Measurements from ENCODE around the gene PPP3CA.
"Not testable (repeated sequence)": the region's sequence is repeated elsewhere in the genome, so short reads cannot be mapped to it uniquely, and the experiment has no call there.

Gene PPP3CA

GRCh38 chr4:101234141-101234540, 113.2 kb downstream of the PPP3CA start:
- H3K4me3 ChIP-seq (ENCODE audit: control insufficient read depth in 1 of 7, extremely low read depth in 1 of 7, insufficient read depth in 4 of 7, low read depth in 2 of 7, low read length in 6 of 7); DNase-seq; POLR2A ChIA-PET; H3K9me3 ChIP-seq (ENCODE audit: control extremely low read depth in 1 of 5, control insufficient read depth in 4 of 5, insufficient read depth in 2 of 5, low read depth in 1 of 5, low read length in 4 of 5); H3K36me3 ChIP-seq (ENCODE audit: control insufficient read depth in 4 of 4, insufficient read depth in 4 of 4, low read length in 3 of 4); H3K27ac ChIP-seq (ENCODE audit: insufficient read depth in 1 of 2, low read depth in 1 of 2, low read length in 2 of 2, poor library complexity in 1 of 2, severe bottlenecking in 2 of 2); H3K27me3 ChIP-seq (replicated peaks in 2 of 5; ENCODE audit: control insufficient read depth in 4 of 5, insufficient read depth in 5 of 5, low read length in 4 of 5): not testable (repeated sequence)
- peaks cover 5 to 13% (median 6%) of the 10 kb centered on the region in 4 experiments for H3K4me1 ChIP-seq (ENCODE audit: control extremely low read depth in 1 of 4, control insufficient read depth in 4 of 4, insufficient read depth in 4 of 4, low read length in 3 of 4)
- CTCF ChIA-PET: interaction anchor here (0.9 to 1.0 kb wide), 2 partner anchors 15 to 46 kb away, joined by 3 read pairs; no protein-coding TSS in a partner anchor

- peak in 2 of 3 donors; percentile 64 to 76 for DNase-seq
- no peak overlapping the region for H3K4me3 ChIP-seq (ENCODE audit: control insufficient read depth in 1 of 7, extremely low read depth in 1 of 7, insufficient read depth in 4 of 7, low read depth in 2 of 7, low read length in 6 of 7)
- no peak overlapping the region for H3K27ac ChIP-seq (ENCODE audit: insufficient read depth in 1 of 2, low read depth in 1 of 2, low read length in 2 of 2, poor library complexity in 1 of 2, severe bottlenecking in 2 of 2)
- peaks cover 0 to 7% (median 0%) of the 10 kb centered on the region in 4 experiments for H3K4me1 ChIP-seq (ENCODE audit: control extremely low read depth in 1 of 4, control insufficient read depth in 4 of 4, insufficient read depth in 4 of 4, low read length in 3 of 4)
- H3K9me3 ChIP-seq (ENCODE audit: control extremely low read depth in 1 of 5, control insufficient read depth in 4 of 5, insufficient read depth in 2 of 5, low read depth in 1 of 5, low read length in 4 of 5): peaks cover 0 to 3% (median 0%) of the 10 kb centered on the region in 5 experiments
- ChIA-PET POLR2A (interaction anchor here (0.6 kb wide), 1 partner anchor 90 kb away, joined by 5 read pairs; no protein-coding TSS in a partner anchor), CTCF (interaction anchor here (0.8 to 1.8 kb wide), 3 partner anchors 12 to 499 kb away, joined by 3 read pairs; no protein-coding TSS in a partner anchor)
- H3K27me3 ChIP-seq (replicated peaks in 2 of 5; ENCODE audit: control insufficient read depth in 4 of 5, insufficient read depth in 5 of 5, low read length in 4 of 5): no peaks in the 10 kb centered on the region
- H3K36me3 ChIP-seq (ENCODE audit: control insufficient read depth in 4 of 4, insufficient read depth in 4 of 4, low read length in 3 of 4): peaks cover 0 to 2% (median 0%) of the 10 kb centered on the region in 4 experiments
- no CpG with 5 or more reads among the region's 1 CpG for WGBS (ENCODE audit: insufficient coverage)
Measured at GRCh38 chr4:101232074-101232776, 115.1 kb downstream of the PPP3CA start.

- H3K27me3 ChIP-seq (replicated peaks in 2 of 5; ENCODE audit: control insufficient read depth in 4 of 5, insufficient read depth in 5 of 5, low read length in 4 of 5): no peaks in the 10 kb centered on the region
- peak in 2 of 3 donors; percentile 25 to 27 for DNase-seq
- WGBS (ENCODE audit: insufficient coverage): 60% methylated on average over 1 of the region's 3 CpGs
- CTCF ChIA-PET: interaction anchor here (1.8 kb wide), 2 partner anchors 11 to 500 kb away, joined by 3 read pairs; no protein-coding TSS in a partner anchor
- H3K27ac ChIP-seq (ENCODE audit: insufficient read depth in 1 of 2, low read depth in 1 of 2, low read length in 2 of 2, poor library complexity in 1 of 2, severe bottlenecking in 2 of 2): no peak overlapping the region
- H3K4me3 ChIP-seq (ENCODE audit: control insufficient read depth in 1 of 7, extremely low read depth in 1 of 7, insufficient read depth in 4 of 7, low read depth in 2 of 7, low read length in 6 of 7): no peak overlapping the region
- POLR2A ChIA-PET: no interaction called here
- H3K9me3 ChIP-seq (ENCODE audit: control extremely low read depth in 1 of 5, control insufficient read depth in 4 of 5, insufficient read depth in 2 of 5, low read depth in 1 of 5, low read length in 4 of 5): peaks cover 0 to 3% (median 0%) of the 10 kb centered on the region in 5 experiments
- H3K36me3 ChIP-seq (ENCODE audit: control insufficient read depth in 4 of 4, insufficient read depth in 4 of 4, low read length in 3 of 4): peaks cover 0 to 2% (median 0%) of the 10 kb centered on the region in 4 experiments
- H3K4me1 ChIP-seq (ENCODE audit: control extremely low read depth in 1 of 4, control insufficient read depth in 4 of 4, insufficient read depth in 4 of 4, low read length in 3 of 4): peaks cover 0 to 3% (median 0%) of the 10 kb centered on the region in 4 experiments
Measured at GRCh38 chr4:101230801-101231426, 116.4 kb downstream of the PPP3CA start.

GRCh38 chr4:101229116-101229515, 118.2 kb downstream of the PPP3CA start:
- POLR2A ChIA-PET: no interaction called here
- 100% methylated on average over 1 of the region's 2 CpGs for WGBS (ENCODE audit: insufficient coverage)
- CTCF ChIA-PET: no interaction called here
- Histone ChIP-seq H3K36me3 (ENCODE audit: control insufficient read depth in 4 of 4, insufficient read depth in 4 of 4, low read length in 3 of 4) (no peaks in the 10 kb centered on the region), H3K4me1 (ENCODE audit: control extremely low read depth in 1 of 4, control insufficient read depth in 4 of 4, insufficient read depth in 4 of 4, low read length in 3 of 4) (peaks cover 0 to 3% (median 0%) of the 10 kb centered on the region in 4 experiments), H3K27me3 (replicated peaks in 2 of 5; ENCODE audit: control insufficient read depth in 4 of 5, insufficient read depth in 5 of 5, low read length in 4 of 5) (no peaks in the 10 kb centered on the region), H3K27ac (ENCODE audit: insufficient read depth in 1 of 2, low read depth in 1 of 2, low read length in 2 of 2, poor library complexity in 1 of 2, severe bottlenecking in 2 of 2) (no peak overlapping the region), H3K9me3 (ENCODE audit: control extremely low read depth in 1 of 5, control insufficient read depth in 4 of 5, insufficient read depth in 2 of 5, low read depth in 1 of 5, low read length in 4 of 5) (peaks cover 0 to 3% (median 0%) of the 10 kb centered on the region in 5 experiments), H3K4me3 (ENCODE audit: control insufficient read depth in 1 of 7, extremely low read depth in 1 of 7, insufficient read depth in 4 of 7, low read depth in 2 of 7, low read length in 6 of 7) (no peak overlapping the region)
- DNase-seq: no peak

GRCh38 chr4:101227715-101228114, 119.6 kb downstream of the PPP3CA start:
- Histone ChIP-seq H3K27ac (ENCODE audit: insufficient read depth in 1 of 2, low read depth in 1 of 2, low read length in 2 of 2, poor library complexity in 1 of 2, severe bottlenecking in 2 of 2) (no peak overlapping the region), H3K36me3 (ENCODE audit: control insufficient read depth in 4 of 4, insufficient read depth in 4 of 4, low read length in 3 of 4) (no peaks in the 10 kb centered on the region), H3K4me1 (ENCODE audit: control extremely low read depth in 1 of 4, control insufficient read depth in 4 of 4, insufficient read depth in 4 of 4, low read length in 3 of 4) (peaks cover 0 to 3% (median 0%) of the 10 kb centered on the region in 4 experiments), H3K27me3 (replicated peaks in 2 of 5; ENCODE audit: control insufficient read depth in 4 of 5, insufficient read depth in 5 of 5, low read length in 4 of 5) (no peaks in the 10 kb centered on the region), H3K9me3 (ENCODE audit: control extremely low read depth in 1 of 5, control insufficient read depth in 4 of 5, insufficient read depth in 2 of 5, low read depth in 1 of 5, low read length in 4 of 5) (peaks cover 0 to 3% (median 0%) of the 10 kb centered on the region in 5 experiments), H3K4me3 (ENCODE audit: control insufficient read depth in 1 of 7, extremely low read depth in 1 of 7, insufficient read depth in 4 of 7, low read depth in 2 of 7, low read length in 6 of 7) (no peak overlapping the region)
- DNase-seq: no peak
- ChIA-PET CTCF (no interaction called here), POLR2A (interaction anchor here (0.6 kb wide), 1 partner anchor 60 kb away, joined by 5 read pairs; no protein-coding TSS in a partner anchor)

GRCh38 chr4:101224358-101225218, 122.7 kb downstream of the PPP3CA start:
- no peak for DNase-seq
- Histone ChIP-seq H3K27ac (ENCODE audit: insufficient read depth in 1 of 2, low read depth in 1 of 2, low read length in 2 of 2, poor library complexity in 1 of 2, severe bottlenecking in 2 of 2) (no peak overlapping the region), H3K27me3 (replicated peaks in 2 of 5; ENCODE audit: control insufficient read depth in 4 of 5, insufficient read depth in 5 of 5, low read length in 4 of 5) (no peaks in the 10 kb centered on the region), H3K9me3 (ENCODE audit: control extremely low read depth in 1 of 5, control insufficient read depth in 4 of 5, insufficient read depth in 2 of 5, low read depth in 1 of 5, low read length in 4 of 5) (peaks cover 0 to 3% (median 0%) of the 10 kb centered on the region in 5 experiments), H3K4me1 (ENCODE audit: control extremely low read depth in 1 of 4, control insufficient read depth in 4 of 4, insufficient read depth in 4 of 4, low read length in 3 of 4) (no peaks in the 10 kb centered on the region), H3K4me3 (ENCODE audit: control insufficient read depth in 1 of 7, extremely low read depth in 1 of 7, insufficient read depth in 4 of 7, low read depth in 2 of 7, low read length in 6 of 7) (no peak overlapping the region), H3K36me3 (ENCODE audit: control insufficient read depth in 4 of 4, insufficient read depth in 4 of 4, low read length in 3 of 4) (no peaks in the 10 kb centered on the region)
- 100% methylated on average over 1 of the region's 4 CpGs for WGBS (ENCODE audit: insufficient coverage)
- CTCF ChIA-PET: interaction anchor here (1.0 kb wide), 1 partner anchor 32 kb away, joined by 3 read pairs; no protein-coding TSS in a partner anchor
- POLR2A ChIA-PET: no interaction called here

Measured in common myeloid progenitor, CD34-positive (primary cell).